CD4-positive, alpha-beta T cell (primary cell): Measurements from ENCODE around the gene PDE4B. TPM values are rescaled to one million over a fixed set of nuclear protein-coding genes. Genes with fewer than 3 reads are reported as not detected.

Source experiments
- ATAC-seq: fragments of 200-7000 bp; cut with Tn5 transposase; one replicate; pipeline ENCODE4 v1.10.0; 2022; ENCODE audit warnings: mild to moderate bottlenecking; ENCODE audit not compliant: poor library complexity
- CTCF ChIA-PET: fragments of 350-600 bp; sonication (Branson Sonifier 250); formaldehyde crosslinking; loops from one replicate; lab custom pipeline; 2021; ENCODE audit warnings: antibody characterized with exemption, inconsistent platforms; lab: Charles Lee
- POLR2A ChIA-PET: fragments of 350-600 bp; sonication (Branson Sonifier 250); formaldehyde crosslinking; loops from one replicate; lab custom pipeline; 2021; ENCODE audit warnings: antibody characterized with exemption, inconsistent platforms; lab: Charles Lee
- DNase-seq, 14 experiments: peaks; one replicate each; pipeline ENCODE4 v3.0.0-alpha.2; 2013 to 2020; ENCODE audit warnings: mixed read lengths in 2 of 14
- H3K27ac ChIP-seq, 2 donors: one replicate each; pipeline versions ENCODE4 v1.5.1 to v1.7.0; 2013; ENCODE audit warnings: low read length in 2 of 2, low read depth in 1 of 2, mild to moderate bottlenecking in 1 of 2
- H3K27me3 ChIP-seq, 2 experiments: 1 replicate in 1 of 2; 2 replicates in 1 of 2; pipeline versions ENCODE4 v1.6.1 to v1.7.0; 2013; ENCODE audit warnings: low read length in 2 of 2, control low read depth in 1 of 2, mild to moderate bottlenecking in 1 of 2, moderate library complexity in 1 of 2; ENCODE audit not compliant: insufficient read depth in 2 of 2, control insufficient read depth in 1 of 2
- H3K36me3 ChIP-seq: one replicate; pipeline ENCODE4 v1.6.1; 2013; ENCODE audit warnings: low read length, control low read depth; ENCODE audit not compliant: insufficient read depth
- H3K4me1 ChIP-seq: one replicate; pipeline ENCODE4 v1.6.1; 2013; ENCODE audit warnings: low read length, control low read depth; ENCODE audit not compliant: insufficient read depth
- H3K4me3 ChIP-seq: one replicate; pipeline ENCODE4 v1.5.1; 2013; ENCODE audit warnings: mild to moderate bottlenecking, low read length, moderate library complexity
- H3K9me3 ChIP-seq, 2 experiments: 1 replicate in 1 of 2; 2 replicates in 1 of 2; pipeline versions ENCODE4 v1.6.1 to v1.7.0; 2013; ENCODE audit warnings: low read length in 2 of 2, mild to moderate bottlenecking in 2 of 2, control low read depth in 1 of 2, moderate library complexity in 1 of 2; ENCODE audit not compliant: control insufficient read depth in 1 of 2, insufficient read depth in 1 of 2
- H3K27ac Mint-ChIP-seq: one replicate; pipeline ENCODE4 v1.8.0; 2020; ENCODE audit warnings: mixed read lengths
- H3K27me3 Mint-ChIP-seq: one replicate; pipeline ENCODE4 v1.8.0; 2021; ENCODE audit warnings: mixed read lengths
- H3K36me3 Mint-ChIP-seq: one replicate; pipeline ENCODE4 v1.8.0; 2021; ENCODE audit warnings: low read depth, mixed read lengths
- H3K4me1 Mint-ChIP-seq: one replicate; pipeline ENCODE4 v1.8.0; 2021; ENCODE audit warnings: low read depth, mixed read lengths
- H3K4me3 Mint-ChIP-seq: one replicate; pipeline ENCODE4 v1.8.0; 2020; ENCODE audit warnings: mild to moderate bottlenecking, mixed read lengths
- H3K9me3 Mint-ChIP-seq: one replicate; pipeline ENCODE4 v1.8.0; 2020; ENCODE audit warnings: mixed read lengths
- intact Hi-C, 2 experiments: fragments of 100-400 bp; cut with DNase I in 1 of 2; cut with micrococcal nuclease in 1 of 2; formaldehyde crosslinking; loops; one replicate each; pipeline versions ENCODE4 v1.15.1 to v1.9.0; 2023 to 2025; cut with DNase I, micrococcal nuclease
- total RNA-seq, 174 experiments: library from RNA in 2 of 174; stranded (reverse) in 2 of 174; gene quantifications; one replicate each; pipeline ENCODE4 v1.2.3 and lab custom pipeline; 2021 to 2026
- TF ChIP-seq, protein P1 (sequence below): fragments of 200-600 bp; IDR thresholded peaks from one replicate; pipeline ENCODE4 v1.8.0; 2022; ENCODE audit warnings: antibody characterized with exemption, mild to moderate bottlenecking

The PDE4B gene
- total RNA-seq, 2 experiments from 2014 or later: 155 to 159 TPM

DNA sequence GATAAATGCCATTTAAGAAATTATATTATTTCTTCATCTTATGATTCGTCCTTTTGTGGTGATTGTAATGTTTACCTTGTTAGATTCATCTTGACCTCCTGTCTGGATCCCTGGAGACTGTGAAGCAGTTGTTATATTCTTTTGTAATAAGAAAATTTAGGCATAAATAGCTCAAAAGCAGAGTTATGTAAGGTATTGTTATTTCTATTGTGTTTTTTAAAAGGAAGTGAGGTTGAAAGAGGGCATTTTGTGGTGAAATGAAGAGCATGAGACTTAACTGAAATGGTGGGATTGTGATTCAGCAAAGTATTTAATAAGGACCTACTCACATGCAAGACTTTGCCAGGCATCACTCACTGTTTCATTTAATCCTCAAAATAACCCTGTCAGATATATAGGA, 104.0 kb downstream of the PDE4B start:
- TF ChIP-seq, protein P1, sequence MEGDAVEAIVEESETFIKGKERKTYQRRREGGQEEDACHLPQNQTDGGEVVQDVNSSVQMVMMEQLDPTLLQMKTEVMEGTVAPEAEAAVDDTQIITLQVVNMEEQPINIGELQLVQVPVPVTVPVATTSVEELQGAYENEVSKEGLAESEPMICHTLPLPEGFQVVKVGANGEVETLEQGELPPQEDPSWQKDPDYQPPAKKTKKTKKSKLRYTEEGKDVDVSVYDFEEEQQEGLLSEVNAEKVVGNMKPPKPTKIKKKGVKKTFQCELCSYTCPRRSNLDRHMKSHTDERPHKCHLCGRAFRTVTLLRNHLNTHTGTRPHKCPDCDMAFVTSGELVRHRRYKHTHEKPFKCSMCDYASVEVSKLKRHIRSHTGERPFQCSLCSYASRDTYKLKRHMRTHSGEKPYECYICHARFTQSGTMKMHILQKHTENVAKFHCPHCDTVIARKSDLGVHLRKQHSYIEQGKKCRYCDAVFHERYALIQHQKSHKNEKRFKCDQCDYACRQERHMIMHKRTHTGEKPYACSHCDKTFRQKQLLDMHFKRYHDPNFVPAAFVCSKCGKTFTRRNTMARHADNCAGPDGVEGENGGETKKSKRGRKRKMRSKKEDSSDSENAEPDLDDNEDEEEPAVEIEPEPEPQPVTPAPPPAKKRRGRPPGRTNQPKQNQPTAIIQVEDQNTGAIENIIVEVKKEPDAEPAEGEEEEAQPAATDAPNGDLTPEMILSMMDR: no peak
- Mint-ChIP-seq H3K4me1 (no peaks in the 10 kb centered on the region), H3K27ac (no peak overlapping the region), H3K36me3 (no peaks in the 10 kb centered on the region), H3K27me3 (peaks cover 13% of the 10 kb centered on the region), H3K9me3 (peaks cover 2% of the 10 kb centered on the region), H3K4me3 (no peak overlapping the region)
- Histone ChIP-seq H3K36me3 (no peaks in the 10 kb centered on the region), H3K27me3 (no peaks in the 10 kb centered on the region), H3K4me1 (no peaks in the 10 kb centered on the region), H3K27ac (no peak overlapping the region), H3K9me3 (no peaks in the 10 kb centered on the region), H3K4me3 (no peak overlapping the region)
- CTCF ChIA-PET: no interaction called here
- intact Hi-C loops: no loop called here
- DNase-seq (no peak), ATAC-seq (no peak)
- POLR2A ChIA-PET: no interaction called here

DNA sequence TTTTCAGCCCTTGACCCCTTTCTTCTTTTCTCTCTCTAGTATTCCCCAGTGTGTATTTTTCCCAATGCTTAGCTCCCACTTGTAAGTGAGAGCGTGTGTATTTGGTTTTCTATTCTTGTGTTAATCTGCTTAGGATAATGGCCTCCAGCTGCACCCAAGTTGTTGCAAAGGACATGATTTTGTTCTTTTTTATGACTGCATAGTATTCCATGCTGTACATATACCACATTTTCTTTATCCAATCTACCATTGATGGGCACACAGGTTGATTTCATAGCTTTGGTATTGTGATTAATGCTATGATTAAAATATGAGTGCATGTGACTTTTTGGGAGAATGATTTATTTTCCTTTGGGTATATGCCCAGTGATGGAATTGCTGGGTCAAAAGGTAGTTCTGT, 104.8 kb downstream of the PDE4B start:
- POLR2A ChIA-PET: no interaction called here
- TF ChIP-seq, protein P1: no peak
- Histone ChIP-seq H3K36me3 (no peaks in the 10 kb centered on the region), H3K27ac (no peak overlapping the region), H3K4me3 (no peak overlapping the region), H3K27me3 (no peaks in the 10 kb centered on the region), H3K9me3 (no peaks in the 10 kb centered on the region), H3K4me1 (no peaks in the 10 kb centered on the region)
- Mint-ChIP-seq H3K27ac (no peak overlapping the region), H3K4me1 (no peaks in the 10 kb centered on the region), H3K9me3 (peaks cover 2% of the 10 kb centered on the region), H3K36me3 (no peaks in the 10 kb centered on the region), H3K4me3 (no peak overlapping the region), H3K27me3 (peaks cover 19% of the 10 kb centered on the region)
- CTCF ChIA-PET: no interaction called here
- no peak for ATAC-seq
- intact Hi-C loops: no loop called here
- no peak for DNase-seq

- H3K27me3 ChIP-seq: peaks cover 0 to 14% of the 10 kb centered on the region in 2 experiments
- Mint-ChIP-seq H3K4me3 (no peak overlapping the region), H3K36me3 (no peaks in the 10 kb centered on the region), H3K4me1 (no peaks in the 10 kb centered on the region), H3K27me3 (peaks cover 25% of the 10 kb centered on the region), H3K27ac (no peak overlapping the region), H3K9me3 (no peaks in the 10 kb centered on the region)
- POLR2A ChIA-PET: no interaction called here
- H3K4me3 ChIP-seq: no peak overlapping the region
- TF ChIP-seq, protein P1: no peak
- peaks cover 0 to 3% of the 10 kb centered on the region in 2 experiments for H3K9me3 ChIP-seq
- H3K27ac ChIP-seq: no peak overlapping the region
- no peaks in the 10 kb centered on the region for H3K4me1 ChIP-seq
- H3K36me3 ChIP-seq: no peaks in the 10 kb centered on the region
- intact Hi-C loops: no loop called here
- DNase-seq (no peak), ATAC-seq (no peak)
- CTCF ChIA-PET: no interaction called here
Observed at GRCh38 chr1:65904681-65905083, 112.0 kb downstream of the PDE4B start.
